ENCODE results near the gene MAMDC2.

MAMDC2 gene

GRCh38 chr9:70066874-70067273 is 23.2 kb downstream of the MAMDC2 start:
- DNase-seq: no peak

- DNase-seq: no peak
Measured at GRCh38 chr9:70069704-70070103, 26.1 kb downstream of the MAMDC2 start.

DNA sequence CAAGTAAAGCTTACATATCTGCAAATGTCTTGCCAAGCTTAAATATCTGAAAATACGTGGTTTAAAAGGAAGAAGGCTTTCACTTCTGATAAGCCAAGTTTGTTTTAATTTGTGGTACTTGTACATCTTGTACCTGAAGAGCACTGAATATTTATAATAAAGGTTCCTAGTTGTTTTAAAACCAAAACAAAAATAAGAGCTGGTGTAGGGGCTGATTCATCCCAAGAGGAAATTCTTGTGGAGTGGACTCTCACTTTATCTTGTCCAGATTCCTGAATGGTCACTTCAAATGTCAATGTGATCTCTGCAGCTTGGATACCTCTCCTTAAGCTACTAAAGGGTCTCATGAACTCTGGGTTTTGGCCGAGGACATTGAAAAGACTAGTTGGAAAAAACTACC is 29.5 kb downstream of the MAMDC2 start:
- no peak for DNase-seq

DNA sequence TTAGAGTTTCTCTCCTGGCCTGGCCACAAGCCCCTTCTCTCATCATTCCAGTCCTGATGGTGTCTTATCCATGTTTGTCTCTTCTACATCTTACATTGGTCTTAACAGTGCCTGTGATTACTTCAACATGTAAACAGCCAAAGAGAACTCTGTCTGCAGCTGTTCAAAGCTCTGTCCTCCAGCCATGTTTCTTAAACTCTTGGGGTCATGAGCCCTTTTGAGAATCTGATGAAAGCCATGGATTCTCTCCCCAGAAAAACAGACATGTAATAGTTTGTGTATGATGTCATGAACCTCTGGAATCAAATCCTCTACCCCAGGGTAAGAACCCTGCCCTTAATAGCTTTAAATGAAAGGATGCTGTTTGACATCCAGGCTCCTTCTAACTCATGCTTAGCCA is 30.1 kb downstream of the MAMDC2 start:
- no peak for DNase-seq

DNA sequence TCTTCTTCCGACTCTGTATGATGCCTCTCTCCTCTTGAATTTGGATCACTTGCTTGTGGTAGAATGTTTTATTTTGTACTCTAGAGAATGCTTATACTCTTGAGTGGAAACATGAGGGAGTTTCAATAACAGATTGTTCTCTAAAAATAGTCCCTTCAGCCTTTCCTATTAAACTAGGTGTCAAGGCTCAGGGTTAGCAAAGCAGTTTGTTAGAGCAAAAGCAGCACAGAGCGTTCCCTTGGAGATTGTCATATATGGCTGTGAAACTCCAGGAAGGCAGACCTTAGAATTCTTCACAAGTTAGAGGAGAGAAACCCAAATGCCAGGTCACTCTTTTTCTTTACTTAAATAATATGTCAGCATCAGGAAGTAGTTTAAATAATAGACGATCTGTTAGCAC is 33.0 kb downstream of the MAMDC2 start:
- DNase-seq: no peak

DNA sequence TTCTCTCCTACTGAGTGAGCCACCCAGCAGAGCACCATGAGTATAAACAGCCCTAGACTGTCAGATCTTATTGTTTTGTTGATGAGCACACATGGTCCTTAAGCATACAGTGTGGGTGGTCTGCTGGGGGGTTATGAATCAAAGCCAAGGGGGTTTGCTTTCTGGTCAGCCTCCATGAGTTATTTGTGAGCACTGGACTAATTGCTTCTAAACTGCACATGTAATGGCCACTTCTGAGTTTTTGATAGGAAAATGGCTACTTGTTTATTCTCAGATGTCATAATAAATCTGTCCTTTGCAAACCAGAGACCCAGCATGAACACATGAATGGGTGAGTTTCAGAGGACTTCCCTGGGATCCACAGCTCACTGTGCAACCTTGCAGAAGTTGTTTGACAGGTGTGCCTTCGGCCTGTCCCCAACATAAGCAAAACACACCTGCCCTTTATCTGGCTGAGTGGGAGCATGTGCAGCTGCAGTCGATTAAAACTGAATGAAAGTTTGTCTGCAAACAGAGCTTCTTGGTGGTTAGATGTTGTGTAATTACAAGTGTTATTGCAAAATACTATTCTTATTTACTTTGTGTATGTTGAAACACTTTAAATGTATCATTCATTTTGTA is 35.9 kb downstream of the MAMDC2 start:
- DNase-seq: no peak

- no peak for DNase-seq
Measured at GRCh38 chr9:70080481-70081119, 37.0 kb downstream of the MAMDC2 start.

- no peak for DNase-seq
Measured at GRCh38 chr9:70081120-70081495, 37.5 kb downstream of the MAMDC2 start.

DNA sequence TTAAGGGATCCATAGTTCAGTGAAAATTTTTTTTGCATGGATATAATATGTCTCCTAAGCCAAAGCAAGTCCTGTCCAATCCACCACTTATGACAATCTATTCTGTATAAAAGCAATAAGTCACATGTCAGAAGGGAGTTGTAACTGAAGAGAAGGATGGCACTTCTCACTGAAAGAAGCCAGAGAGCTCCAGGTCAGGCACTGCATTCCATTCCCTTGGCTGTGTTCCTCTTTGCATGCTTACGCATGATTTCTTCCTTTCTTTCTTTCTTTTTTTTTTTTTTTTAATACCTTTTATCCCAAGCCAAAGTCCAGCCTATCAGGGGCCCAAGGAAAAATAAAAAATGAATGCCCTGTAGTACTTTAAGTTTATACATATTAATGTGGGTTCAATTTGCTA is 39.8 kb downstream of the MAMDC2 start:
- DNase-seq: no peak

DNA sequence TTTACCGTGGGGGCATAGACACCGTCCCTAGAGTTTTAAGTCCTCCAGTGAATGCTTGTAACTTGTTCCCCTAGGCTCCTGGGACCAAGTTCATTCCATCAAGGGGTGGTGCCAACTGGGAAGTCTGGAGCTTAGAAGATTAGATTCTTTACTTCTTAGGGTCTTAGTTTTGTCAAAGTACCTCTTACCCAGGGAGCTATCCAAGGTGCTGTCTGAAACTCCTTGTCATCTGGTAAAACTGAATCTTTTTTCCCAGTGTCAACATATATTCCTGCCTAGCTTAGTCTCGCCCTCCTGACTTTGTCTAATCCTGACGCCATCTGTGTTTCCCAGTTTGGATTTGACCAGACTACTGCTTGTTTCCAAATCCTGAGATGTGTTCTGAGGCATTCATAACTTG is 41.6 kb downstream of the MAMDC2 start:
- DNase-seq: no peak

DNA sequence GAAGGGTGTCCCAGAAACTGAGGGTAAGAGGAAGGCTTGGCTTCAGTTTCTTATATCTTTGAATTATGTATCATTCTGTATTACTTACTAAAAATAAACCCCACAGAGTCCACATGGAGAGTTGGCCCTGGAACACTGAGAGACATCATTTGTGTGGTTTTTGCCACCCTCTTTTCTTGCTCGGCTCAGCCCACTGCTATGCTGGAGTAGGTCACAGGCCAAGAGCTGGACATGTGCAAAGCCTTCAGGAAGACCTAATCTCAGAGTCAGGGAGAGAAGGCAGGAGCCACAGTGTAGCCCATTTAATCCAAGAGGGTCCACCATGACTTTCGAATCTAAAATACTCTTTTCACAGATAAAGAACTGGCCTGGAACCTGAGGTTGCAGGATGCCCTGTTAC is 47.5 kb downstream of the MAMDC2 start:
- no peak for DNase-seq

GRCh38 chr9:70091572-70091971 is 47.9 kb downstream of the MAMDC2 start:
- no peak for DNase-seq

DNA sequence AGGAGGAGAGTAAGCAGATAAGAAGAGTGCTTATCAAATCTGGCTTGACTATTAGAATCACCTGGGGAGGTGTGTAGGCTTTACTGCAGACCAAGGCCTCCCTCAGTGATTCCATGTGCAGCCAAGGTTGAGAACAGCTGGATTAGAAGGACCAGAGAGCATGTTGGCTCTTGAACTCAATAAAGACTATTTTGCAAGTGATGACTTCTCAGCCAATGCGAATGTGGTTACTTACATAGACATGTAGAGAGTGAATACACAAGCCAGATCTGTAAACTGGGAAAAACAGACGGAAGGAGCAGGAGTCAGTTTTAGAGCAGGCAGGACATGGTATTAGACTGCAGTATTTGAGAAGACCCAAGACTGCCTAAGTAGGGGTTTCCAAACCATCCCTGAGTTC is 48.5 kb downstream of the MAMDC2 start:
- DNase-seq: no peak

- no peak for DNase-seq
Measured at GRCh38 chr9:70093095-70093494, 49.4 kb downstream of the MAMDC2 start.

DNA sequence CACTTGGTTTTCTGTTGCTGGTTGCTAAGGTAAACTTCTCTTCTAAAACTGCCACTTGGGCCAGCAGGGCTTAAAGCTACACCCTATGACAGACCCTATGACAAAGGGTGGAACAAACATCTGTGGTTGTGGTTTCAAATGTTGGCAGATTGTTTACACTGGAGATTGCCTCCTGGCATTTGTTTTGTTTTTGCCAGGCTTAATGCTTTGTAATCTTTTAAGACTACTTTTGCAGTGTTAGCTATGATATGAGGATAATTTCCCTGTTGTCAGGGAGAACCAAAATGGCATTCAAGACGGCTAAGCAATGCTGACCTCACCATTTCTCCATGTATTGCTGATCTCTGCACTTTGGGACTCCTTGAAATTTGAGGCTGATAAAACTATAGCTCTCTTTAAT is 50.3 kb downstream of the MAMDC2 start:
- no peak for DNase-seq

DNA sequence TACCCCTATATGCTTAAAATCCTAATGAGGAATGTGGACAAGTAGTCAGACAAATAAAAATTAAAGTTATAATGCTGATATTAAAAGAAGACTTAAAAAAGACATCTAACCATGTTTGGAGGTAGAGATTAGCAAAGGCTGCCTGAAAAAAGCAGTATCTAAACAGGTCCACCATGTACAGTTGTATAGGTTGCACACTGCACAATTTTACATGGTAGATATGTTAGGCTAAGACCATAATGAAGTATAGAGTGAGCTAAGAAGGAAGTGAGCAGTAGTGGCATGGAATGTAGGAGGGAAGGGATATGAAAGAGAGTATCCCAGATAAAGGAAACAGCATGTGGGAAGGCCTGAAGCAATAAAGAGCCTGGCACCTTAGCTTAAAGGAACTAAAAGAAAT is 51.1 kb downstream of the MAMDC2 start:
- DNase-seq: no peak

GRCh38 chr9:70097187-70097586 is 53.5 kb downstream of the MAMDC2 start:
- no peak for DNase-seq

GRCh38 chr9:70100362-70100761 is 56.7 kb downstream of the MAMDC2 start:
- no peak for DNase-seq

DNA sequence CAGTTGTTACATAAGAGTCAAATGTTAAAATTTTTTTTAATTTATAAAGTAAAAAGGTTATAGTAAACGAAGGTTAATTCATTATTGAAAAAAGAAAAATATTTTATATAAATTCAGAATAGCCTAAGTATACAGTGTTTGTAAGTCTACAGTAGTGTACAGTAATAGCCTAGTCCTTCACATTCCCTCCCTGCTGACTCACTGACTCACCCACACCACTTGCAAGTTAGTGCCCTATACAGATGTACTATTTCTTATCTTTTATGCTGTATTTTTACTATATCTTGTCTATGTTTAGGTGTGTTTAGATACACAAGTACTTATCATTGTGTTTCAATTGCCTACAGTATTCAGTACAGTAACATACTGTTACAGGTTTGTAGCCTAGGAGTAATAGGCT is 57.6 kb downstream of the MAMDC2 start:
- no peak for DNase-seq

DNA sequence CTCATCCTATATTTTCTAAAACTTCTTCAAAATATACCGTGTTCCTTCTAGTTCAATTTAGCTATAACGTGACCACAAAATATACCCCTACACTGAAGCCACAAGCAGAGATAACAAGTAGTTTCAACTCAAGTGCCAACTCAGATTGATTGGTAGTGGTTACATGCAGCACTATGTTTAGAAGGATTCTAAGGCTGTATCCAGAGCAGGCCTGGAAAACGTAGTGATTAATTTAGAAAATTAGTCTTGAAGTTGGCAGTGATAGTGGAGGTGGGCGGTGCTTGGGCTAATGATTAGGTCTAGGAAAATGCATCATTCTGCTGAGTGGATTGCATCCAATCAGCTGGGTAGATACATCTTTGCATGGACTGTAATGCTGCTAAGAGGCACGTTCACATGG is 61.5 kb downstream of the MAMDC2 start:
- no peak for DNase-seq

GRCh38 chr9:70106571-70106970 is 62.9 kb downstream of the MAMDC2 start:
- no peak for DNase-seq

GRCh38 chr9:70107558-70107957 is 63.9 kb downstream of the MAMDC2 start:
- no peak for DNase-seq

DNA sequence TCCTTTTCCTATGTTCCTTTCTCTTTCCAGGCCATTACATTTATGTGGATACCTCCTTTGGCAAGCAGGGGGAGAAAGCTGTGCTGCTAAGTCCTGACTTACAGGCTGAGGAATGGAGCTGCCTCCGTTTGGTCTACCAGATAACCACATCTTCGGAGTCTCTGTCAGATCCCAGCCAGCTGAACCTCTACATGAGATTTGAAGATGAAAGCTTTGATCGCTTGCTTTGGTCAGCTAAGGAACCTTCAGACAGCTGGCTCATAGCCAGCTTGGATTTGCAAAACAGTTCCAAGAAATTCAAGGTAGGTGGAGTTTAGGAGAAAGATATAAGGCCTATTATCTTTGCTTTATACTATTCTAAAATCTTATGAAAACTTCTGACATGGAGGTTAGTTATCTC is 64.5 kb downstream of the MAMDC2 start:
- DNase-seq: no peak

- DNase-seq: no peak
Measured at GRCh38 chr9:70110194-70111041, 66.8 kb downstream of the MAMDC2 start.
